DOHH2 (cell line): ENCODE measurements around the gene ITGAE.

Experiments used
- CTCF ChIP-seq: fragments of 200-600 bp; sonication (generic); IDR thresholded peaks from one replicate; pipeline ENCODE4 v1.5.1; 2014; ENCODE audit warnings: antibody characterized with exemption, mild to moderate bottlenecking, low read depth, low read length; ENCODE audit not compliant: poor library complexity, severe bottlenecking
- EZH2phosphoT487 ChIP-seq: fragments of 200-600 bp; sonication (generic); IDR thresholded peaks from 2 replicates; pipeline ENCODE4 v1.6.1; 2017; ENCODE audit warnings: borderline replicate concordance, mild to moderate bottlenecking, antibody characterized with exemption, low read length, moderate library complexity, mixed read lengths

DNA sequence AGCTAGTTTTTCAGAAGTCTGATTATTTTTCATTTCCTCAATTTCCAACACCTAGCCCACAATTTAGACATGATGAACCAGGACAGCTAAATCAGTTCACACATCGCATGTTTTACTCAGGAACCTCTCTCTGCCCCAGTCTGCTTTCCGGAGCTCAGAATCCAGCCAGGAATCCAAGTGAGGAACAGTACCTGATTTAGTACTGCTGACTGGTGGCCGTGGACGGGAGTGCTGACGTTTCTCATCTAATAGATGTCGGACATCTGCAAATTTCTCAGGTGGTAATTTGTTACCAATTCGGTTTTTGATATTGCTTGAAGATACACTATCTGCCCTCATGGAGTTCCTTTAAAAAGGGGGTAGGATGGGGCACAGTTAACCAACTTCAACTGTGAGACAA lies 14.9 kb upstream of the ITGAE start:
- TF ChIP-seq CTCF (no peak), EZH2phosphoT487 (no peak)
